ENCODE results near the gene AHCTF1.

Gene AHCTF1

GRCh38 chr1:246860401-246860800, 71.3 kb downstream of the AHCTF1 start:
- TF ChIP-seq REST (IDR thresholded peaks at IDR 0.05; ENCODE audit: insufficient read depth in 1 of 2, low read depth in 2 of 2, low read length in 2 of 2) = no peak
- TF ChIP-seq TAF1 (IDR thresholded peaks at IDR 0.05; ENCODE audit: borderline replicate concordance, insufficient read depth, low read length) = no peak
- no peak for TF ChIP-seq POLR2AphosphoS5 (IDR thresholded peaks at IDR 0.05; ENCODE audit: low read depth, low read length)
- TF ChIP-seq SIN3A (IDR thresholded peaks at IDR 0.05; ENCODE audit: borderline replicate concordance, insufficient read depth, low read length) = no peak
- no peak for TF ChIP-seq FOXP2 (optimal IDR thresholded peaks at IDR 0.05; ENCODE audit: borderline replicate concordance, extremely low read depth, extremely low read length, insufficient read depth)

DNA sequence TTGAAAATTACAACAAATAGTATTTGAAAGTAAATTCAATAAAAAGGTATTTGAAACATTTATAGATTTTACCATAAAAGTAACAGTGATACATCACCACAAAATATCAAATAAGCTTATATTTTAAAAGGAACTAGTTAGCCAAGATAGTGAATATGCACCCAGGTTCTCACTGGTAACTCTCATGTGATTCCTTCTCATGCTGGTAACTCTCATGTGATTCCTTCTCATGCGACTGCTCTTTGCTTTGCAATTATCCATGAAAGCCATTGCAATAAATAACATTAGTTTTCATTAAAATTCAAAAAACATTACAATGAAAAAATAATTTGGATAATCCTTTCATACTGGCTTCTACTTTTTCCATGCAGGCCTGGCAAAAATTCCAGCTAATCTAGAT, 75.4 kb downstream of the AHCTF1 start:
- TF ChIP-seq REST (IDR thresholded peaks at IDR 0.05; ENCODE audit: insufficient read depth in 1 of 2, low read depth in 2 of 2, low read length in 2 of 2) (no peak), POLR2AphosphoS5 (IDR thresholded peaks at IDR 0.05; ENCODE audit: low read depth, low read length) (no peak), TAF1 (IDR thresholded peaks at IDR 0.05; ENCODE audit: borderline replicate concordance, insufficient read depth, low read length) (no peak)

DNA sequence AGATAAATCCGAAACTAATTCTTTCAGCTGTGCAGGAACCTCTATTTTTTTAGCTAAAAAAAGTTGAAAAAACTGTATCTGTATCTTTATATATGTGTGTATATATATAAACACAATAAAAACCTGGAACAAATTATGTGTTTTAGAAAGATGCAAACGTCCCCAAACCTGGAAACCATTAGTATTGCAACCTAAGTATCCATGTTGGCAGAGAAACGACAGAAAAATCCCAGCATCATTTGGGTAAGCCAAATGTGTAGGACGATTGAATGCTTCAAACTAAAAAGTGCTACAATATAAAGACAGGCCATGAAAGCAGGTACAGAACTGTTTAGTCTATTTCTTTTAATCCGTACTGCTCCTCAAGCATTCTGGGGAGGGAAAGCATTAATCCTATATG, 87.9 kb downstream of the AHCTF1 start:
- no peak for TF ChIP-seq TAF1 (IDR thresholded peaks at IDR 0.05; ENCODE audit: borderline replicate concordance, insufficient read depth, low read length)
- no peak for TF ChIP-seq REST (IDR thresholded peaks at IDR 0.05; ENCODE audit: insufficient read depth in 1 of 2, low read depth in 2 of 2, low read length in 2 of 2)
- TF ChIP-seq SIN3A (IDR thresholded peaks at IDR 0.05; ENCODE audit: borderline replicate concordance, insufficient read depth, low read length) = no peak
- TF ChIP-seq FOXP2 (optimal IDR thresholded peaks at IDR 0.05; ENCODE audit: borderline replicate concordance, extremely low read depth, extremely low read length, insufficient read depth) = no peak
- no peak for TF ChIP-seq POLR2AphosphoS5 (IDR thresholded peaks at IDR 0.05; ENCODE audit: low read depth, low read length)

DNA sequence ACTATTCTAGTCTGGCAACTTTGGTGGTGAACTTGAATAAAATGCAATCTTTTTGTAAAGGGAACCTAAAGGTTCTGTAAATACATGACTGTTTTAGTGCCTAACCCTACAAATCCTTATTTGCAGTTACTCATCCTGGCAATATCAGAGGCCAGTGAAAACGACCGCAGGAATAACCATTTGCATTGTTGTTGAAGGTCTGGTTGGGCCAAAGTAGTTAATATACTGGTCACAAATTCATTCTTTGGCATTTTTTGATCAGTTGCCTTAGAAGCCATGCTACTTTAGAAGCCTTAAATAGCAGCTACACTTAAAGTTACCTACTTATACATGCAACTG, 93.7 kb downstream of the AHCTF1 start:
- no peak for TF ChIP-seq TAF1 (IDR thresholded peaks at IDR 0.05; ENCODE audit: borderline replicate concordance, insufficient read depth, low read length)
- no peak for TF ChIP-seq SIN3A (IDR thresholded peaks at IDR 0.05; ENCODE audit: borderline replicate concordance, insufficient read depth, low read length)

GRCh38 chr1:246837418-246838117, 94.2 kb downstream of the AHCTF1 start:
- no peak for TF ChIP-seq TAF1 (IDR thresholded peaks at IDR 0.05; ENCODE audit: borderline replicate concordance, insufficient read depth, low read length)
- TF ChIP-seq POLR2AphosphoS5 (IDR thresholded peaks at IDR 0.05; ENCODE audit: low read depth, low read length) = peak; percentile 50; the same call in 1 of the 2 replicates

GRCh38 chr1:246836209-246836966, 95.4 kb downstream of the AHCTF1 start:
- TF ChIP-seq POLR2AphosphoS5 (IDR thresholded peaks at IDR 0.05; ENCODE audit: low read depth, low read length) (no peak), FOXP2 (optimal IDR thresholded peaks at IDR 0.05; ENCODE audit: borderline replicate concordance, extremely low read depth, extremely low read length, insufficient read depth) (no peak), SIN3A (IDR thresholded peaks at IDR 0.05; ENCODE audit: borderline replicate concordance, insufficient read depth, low read length) (no peak), TAF1 (IDR thresholded peaks at IDR 0.05; ENCODE audit: borderline replicate concordance, insufficient read depth, low read length) (no peak), REST (IDR thresholded peaks at IDR 0.05; ENCODE audit: insufficient read depth in 1 of 2, low read depth in 2 of 2, low read length in 2 of 2) (no peak)

All from PFSK-1 (cell line).